Activated CD4-positive, alpha-beta T cell treated with anti-CD3 and anti-CD28 coated beads, Interleukin-10, Interleukin-2, amounts not matched to agents 100 ng/mL and 50 ng/mL, durations not matched to agents 16 hours and 8 hours (primary cell): Measurements from ENCODE around the gene HTR4.

Experiments
- DNase-seq: peaks from one replicate; pipeline ENCODE4 v3.0.0-alpha.2; 2020

The HTR4 gene

GRCh38 chr5:148660346-148660660, 6.0 kb upstream of the HTR4 start:
- no peak for DNase-seq

GRCh38 chr5:148659641-148660345, 5.5 kb upstream of the HTR4 start:
- DNase-seq = no peak

GRCh38 chr5:148653291-148653835, 964 bp downstream of the HTR4 start:
- DNase-seq = no peak

GRCh38 chr5:148651528-148651927, 2.8 kb downstream of the HTR4 start:
- DNase-seq = no peak

- no peak for DNase-seq
Measured at GRCh38 chr5:148645527-148645926, 8.8 kb downstream of the HTR4 start.

GRCh38 chr5:148641735-148642134, 12.6 kb downstream of the HTR4 start:
- DNase-seq = no peak

GRCh38 chr5:148640471-148640870, 13.9 kb downstream of the HTR4 start:
- DNase-seq = no peak

GRCh38 chr5:148639081-148639480, 15.2 kb downstream of the HTR4 start:
- DNase-seq = no peak

- DNase-seq = no peak
Measured at GRCh38 chr5:148636353-148636752, 18.0 kb downstream of the HTR4 start.

GRCh38 chr5:148635321-148636083, 18.8 kb downstream of the HTR4 start:
- no peak for DNase-seq

GRCh38 chr5:148633067-148633377, 21.3 kb downstream of the HTR4 start:
- DNase-seq = no peak

- no peak for DNase-seq
Measured at GRCh38 chr5:148632255-148633066, 21.9 kb downstream of the HTR4 start.

- DNase-seq = no peak
Measured at GRCh38 chr5:148626986-148627385, 27.3 kb downstream of the HTR4 start.

GRCh38 chr5:148626081-148626613, 28.2 kb downstream of the HTR4 start:
- no peak for DNase-seq

GRCh38 chr5:148625250-148625649, 29.1 kb downstream of the HTR4 start:
- DNase-seq = no peak

- no peak for DNase-seq
Measured at GRCh38 chr5:148623741-148624140, 30.6 kb downstream of the HTR4 start.

- DNase-seq = no peak
Measured at GRCh38 chr5:148623101-148623500, 31.2 kb downstream of the HTR4 start.

GRCh38 chr5:148620696-148621095, 33.6 kb downstream of the HTR4 start:
- peak; percentile 74 for DNase-seq

- DNase-seq = no peak
Measured at GRCh38 chr5:148620091-148620490, 34.2 kb downstream of the HTR4 start.

GRCh38 chr5:148619484-148619883, 34.8 kb downstream of the HTR4 start:
- no peak for DNase-seq

GRCh38 chr5:148615644-148616275, 38.6 kb downstream of the HTR4 start:
- no peak for DNase-seq

- no peak for DNase-seq
Measured at GRCh38 chr5:148607406-148607805, 46.9 kb downstream of the HTR4 start.

- no peak for DNase-seq
Measured at GRCh38 chr5:148606296-148606695, 48.0 kb downstream of the HTR4 start.
